Erythroblast (primary cell): ENCODE results near the gene GMIP.

Experiments
- DNase-seq, 2 experiments: peaks; one replicate each; lab custom pipeline; 2025; lab: John Stamatoyannopoulos, UW
- GATA1 ChIP-seq: IDR thresholded peaks from 2 replicates; pipeline ENCODE4 v1.6.1; 2011; ENCODE audit warnings: low read depth, mild to moderate bottlenecking, control low read depth, low read length, moderate library complexity
- POLR2A ChIP-seq: IDR thresholded peaks from 2 replicates; pipeline ENCODE4 v1.6.1; 2011; ENCODE audit warnings: mild to moderate bottlenecking, low read length

GMIP gene

DNA sequence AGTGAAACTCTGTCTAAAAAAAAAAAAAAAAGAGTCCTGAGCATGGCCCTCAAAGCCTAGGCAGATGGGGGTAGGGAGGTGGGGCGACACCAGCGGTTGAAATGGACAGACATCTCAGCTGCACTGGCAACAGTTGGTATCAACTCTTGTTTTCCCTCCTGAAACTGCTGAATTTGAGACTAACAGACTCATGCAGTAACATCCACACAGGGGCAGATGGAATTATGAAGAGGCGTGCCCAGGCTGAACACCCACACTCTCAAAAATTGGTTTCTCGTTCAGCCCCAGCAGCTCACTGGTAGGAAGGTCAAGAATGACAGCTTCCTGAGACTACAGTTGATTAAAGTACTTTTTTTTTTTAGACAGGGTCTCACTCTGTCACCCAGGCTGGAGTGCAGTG lies 49.1 kb downstream of the GMIP start:
- DNase-seq = no peak
- TF ChIP-seq POLR2A = no peak
- no peak for TF ChIP-seq GATA1

DNA sequence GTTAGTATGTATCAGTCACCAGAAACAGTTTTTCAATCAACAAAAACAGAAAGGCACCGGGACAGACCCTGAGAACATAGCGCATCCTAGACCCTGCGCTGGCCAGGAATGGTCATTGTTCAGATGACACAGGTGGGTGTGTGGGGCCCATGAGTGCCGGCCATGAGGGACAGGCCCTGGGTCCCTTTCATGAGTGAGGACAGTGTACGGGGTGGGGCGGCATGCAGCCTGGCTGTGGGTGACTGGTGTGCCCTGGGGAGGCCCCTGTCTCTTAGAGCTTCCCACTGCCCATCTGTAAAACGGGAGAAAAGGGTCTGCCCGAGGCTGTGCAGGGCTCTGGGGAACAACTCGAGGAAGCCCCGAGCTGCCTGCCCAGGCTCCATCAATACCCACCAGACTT lies 50.8 kb downstream of the GMIP start:
- no peak for DNase-seq
- TF ChIP-seq GATA1 (no peak), POLR2A (no peak)

DNA sequence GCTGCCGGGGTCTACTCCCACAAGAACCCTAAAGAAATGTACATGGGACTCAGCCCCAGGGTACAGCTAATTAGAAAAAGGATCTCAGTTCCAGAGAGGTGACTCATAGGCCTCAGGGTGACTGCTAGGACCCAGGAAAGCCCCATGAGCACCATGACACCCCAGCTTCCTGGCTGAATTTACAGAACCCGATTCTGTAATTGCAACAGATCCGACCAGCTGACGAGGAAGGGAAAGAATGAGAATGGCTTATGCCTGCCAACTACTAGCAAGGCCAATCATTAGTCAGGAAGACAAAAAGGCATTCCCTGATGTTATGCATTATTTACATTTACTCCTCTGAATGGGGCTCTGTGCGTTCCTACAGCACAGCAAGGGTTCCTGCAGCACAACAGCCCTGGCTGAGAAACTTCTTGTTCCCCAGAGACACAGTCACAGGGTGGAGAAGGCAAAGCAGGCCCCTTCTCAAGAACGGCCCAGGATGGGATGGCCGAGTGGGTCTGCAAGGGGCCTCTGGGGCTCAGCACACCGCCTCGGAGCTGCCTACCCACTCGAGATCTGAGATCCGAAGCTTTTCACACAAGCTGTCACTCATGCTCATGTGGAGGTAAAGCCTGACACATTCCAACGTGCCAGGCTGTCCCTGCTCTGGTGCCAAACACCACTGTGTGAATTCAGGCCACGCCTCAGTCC lies 52.2 kb downstream of the GMIP start:
- DNase-seq = no peak
- TF ChIP-seq GATA1 (no peak), POLR2A (no peak)

DNA sequence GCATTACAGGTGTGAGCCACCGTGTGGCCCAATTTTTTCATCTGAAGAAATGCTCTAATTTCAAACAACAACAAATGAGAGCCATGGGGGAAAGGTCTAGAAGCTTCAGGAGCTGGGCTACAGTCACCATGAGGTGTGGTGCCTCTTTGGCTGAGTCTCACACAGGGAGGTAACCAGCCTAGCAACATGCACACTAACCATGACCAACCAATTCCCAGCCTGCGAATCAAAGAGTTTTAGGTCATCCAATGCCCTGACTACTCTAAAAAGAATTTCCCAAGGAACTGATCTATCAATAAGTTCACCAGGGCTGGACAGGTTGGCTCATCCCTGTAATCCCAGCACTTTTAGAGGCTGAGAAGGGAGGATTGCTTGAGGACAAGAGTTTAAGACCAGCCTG lies 54.9 kb downstream of the GMIP start:
- DNase-seq = no peak
- TF ChIP-seq GATA1 = no peak
- TF ChIP-seq POLR2A = no peak

DNA sequence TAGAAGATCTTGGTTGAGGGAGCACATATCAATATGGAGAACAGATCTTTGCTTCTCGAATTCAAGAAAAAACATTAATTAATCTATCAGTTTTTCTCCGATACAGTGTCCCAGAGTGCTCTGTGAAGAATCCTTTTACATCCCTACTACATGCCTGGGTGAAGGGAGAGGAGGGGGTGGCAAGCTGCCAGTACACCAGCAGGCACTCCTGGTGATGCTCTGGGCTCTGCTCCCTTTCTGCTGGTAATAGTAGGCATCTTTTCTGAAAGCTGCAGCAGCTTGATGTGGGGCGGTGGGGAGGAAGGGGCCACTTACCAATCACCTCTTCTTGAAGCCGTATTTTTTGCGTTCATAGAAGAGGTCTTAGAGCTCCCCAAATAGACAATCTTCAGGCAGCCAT lies 55.7 kb downstream of the GMIP start:
- DNase-seq = no peak
- TF ChIP-seq POLR2A (no peak), GATA1 (no peak)

DNA sequence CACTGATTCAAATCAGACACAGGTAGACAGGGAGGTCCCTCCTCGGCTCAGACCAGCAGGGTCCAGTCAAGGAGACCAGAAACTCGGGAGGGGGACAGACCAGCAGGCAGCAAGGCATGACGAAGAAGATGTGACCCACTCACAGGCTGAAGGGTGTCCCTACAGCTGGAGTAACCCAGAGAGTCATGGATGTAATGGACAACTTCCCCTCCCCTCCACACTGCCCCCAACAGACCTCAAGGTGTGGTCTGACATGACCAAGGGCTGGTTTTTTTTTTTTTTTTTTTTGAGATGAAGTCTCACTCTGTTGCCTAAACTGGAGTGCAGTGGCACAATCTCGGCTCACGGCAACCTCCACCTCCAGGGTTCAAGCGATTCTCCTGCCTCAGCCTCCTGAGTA lies 59.1 kb downstream of the GMIP start:
- DNase-seq = no peak
- TF ChIP-seq GATA1 = no peak

DNA sequence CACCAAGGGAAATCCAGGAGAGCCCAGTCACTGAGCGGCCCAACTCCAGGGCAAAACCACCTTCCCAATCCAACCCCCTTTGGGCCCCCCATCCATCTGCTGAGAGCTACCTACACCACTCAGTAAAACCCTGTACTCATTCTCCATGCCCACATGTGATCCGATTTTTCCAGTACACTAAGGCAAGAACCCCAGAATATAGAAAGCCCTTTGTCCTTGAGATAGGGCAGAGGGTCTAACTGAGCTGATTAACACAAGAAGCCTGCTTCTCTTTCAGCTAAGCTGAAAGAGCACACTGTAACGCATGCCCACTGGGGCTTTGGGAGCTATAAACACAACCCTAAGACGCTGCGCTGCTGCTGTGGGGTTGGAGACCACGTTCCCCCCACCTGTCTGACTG lies 61.0 kb downstream of the GMIP start:
- TF ChIP-seq POLR2A (no peak), GATA1 (no peak)
- DNase-seq = no peak

DNA sequence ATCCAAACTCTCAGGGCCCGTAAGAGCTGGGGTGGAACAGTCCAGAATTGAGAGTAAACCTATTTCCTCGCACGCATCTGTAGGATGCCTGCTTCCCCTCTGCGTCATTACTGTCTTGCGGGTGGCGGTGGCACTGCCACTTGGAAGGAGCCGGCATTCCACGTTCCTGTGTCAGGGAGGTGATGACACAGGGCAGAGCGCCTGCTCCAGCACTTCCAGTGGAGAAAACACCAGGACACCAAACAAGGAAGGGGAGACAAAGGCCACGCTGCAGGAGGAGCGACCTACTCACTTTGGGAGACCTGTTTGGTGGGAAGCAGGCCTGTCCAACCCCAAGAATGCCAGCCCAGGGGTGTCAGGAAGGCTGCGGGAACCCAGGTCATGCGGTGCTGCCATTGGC lies 62.1 kb downstream of the GMIP start:
- no peak for TF ChIP-seq GATA1
- TF ChIP-seq POLR2A = no peak
- no peak for DNase-seq

DNA sequence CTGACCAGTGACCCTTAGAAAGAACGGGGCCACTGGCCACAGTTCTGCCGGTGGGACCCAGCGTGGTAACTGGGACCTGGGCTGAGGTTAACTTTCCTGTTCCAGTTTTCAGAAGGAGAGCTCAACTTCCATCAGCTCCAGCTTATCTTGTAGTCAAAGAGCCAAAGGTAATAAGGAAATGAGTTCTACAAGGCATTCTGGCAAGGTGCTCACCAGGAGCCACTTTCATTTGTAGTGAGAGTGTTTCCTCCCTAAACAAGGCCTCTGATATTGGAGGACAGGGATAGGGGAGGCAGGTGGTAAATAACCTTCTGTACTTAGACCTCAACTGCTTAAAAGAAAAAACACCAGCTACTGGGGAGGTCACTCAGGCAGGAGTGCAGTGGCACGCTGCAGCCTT lies 63.0 kb downstream of the GMIP start:
- no peak for TF ChIP-seq POLR2A
- TF ChIP-seq GATA1 = no peak
- DNase-seq = no peak

DNA sequence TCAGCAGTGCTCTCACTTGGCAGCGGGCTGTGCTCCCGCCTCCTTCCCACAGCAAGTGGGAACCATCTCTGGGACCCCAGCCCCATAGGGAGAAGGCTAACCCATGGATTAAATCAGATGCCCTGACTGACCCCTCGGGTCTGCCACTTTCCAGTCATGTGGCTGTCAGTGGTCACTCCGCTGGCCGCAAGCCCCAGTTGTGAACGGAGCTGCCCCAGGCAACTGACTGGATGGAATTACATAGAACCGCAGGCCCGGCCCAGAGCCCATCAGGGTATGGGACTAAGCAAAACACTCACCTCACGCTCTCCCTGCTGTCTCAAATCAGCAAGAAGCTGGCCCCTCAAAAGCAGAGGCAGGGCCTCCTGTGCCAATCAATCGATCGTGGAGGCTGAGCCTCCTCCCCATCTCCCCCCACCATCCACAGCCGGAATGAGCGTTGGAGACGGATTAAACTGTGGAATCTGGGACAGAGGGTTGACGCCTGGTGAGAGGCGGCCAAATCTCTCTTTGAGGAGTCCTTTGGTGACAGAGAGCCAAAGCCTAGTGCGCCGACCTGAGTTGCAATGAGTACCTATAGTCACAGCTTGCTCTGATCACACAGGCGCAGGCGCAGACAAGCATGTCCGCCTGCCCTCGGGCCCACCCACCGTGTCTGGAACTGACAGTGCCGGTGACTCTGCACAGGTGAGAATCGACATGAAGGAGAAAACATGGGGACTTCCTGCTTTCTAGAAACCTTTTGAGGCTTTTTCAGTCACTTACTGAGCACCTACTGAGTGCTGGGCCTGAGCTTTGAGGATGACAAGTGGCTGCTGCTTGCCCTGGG lies 63.7 kb downstream of the GMIP start:
- DNase-seq = no peak
- TF ChIP-seq GATA1 (no peak), POLR2A (no peak)
